NCI-H2081 (cell line): Measurements from ENCODE around the gene NOL4L.
"Not testable (repeated sequence)": the region's sequence is repeated elsewhere in the genome, so short reads cannot be mapped to it uniquely, and the experiment has no call there.

Experiments used
- DNase-seq, 2 experiments: peaks; one replicate each; lab custom pipeline; 2025; lab: John Stamatoyannopoulos, UW

NOL4L gene

GRCh38 chr20:32596681-32597252, 11.6 kb upstream of the NOL4L start:
- DNase-seq: no peak

GRCh38 chr20:32595143-32595542, 10.0 kb upstream of the NOL4L start:
- DNase-seq: no peak

- DNase-seq: not testable (repeated sequence)
These were observed 9.5 kb upstream of the NOL4L start for GRCh38 chr20:32594669-32595068.

GRCh38 chr20:32594204-32594603, 9.1 kb upstream of the NOL4L start:
- DNase-seq: no peak

- not testable (repeated sequence) for DNase-seq
These were observed 7.5 kb upstream of the NOL4L start for GRCh38 chr20:32592616-32593015.

GRCh38 chr20:32592022-32592421, 6.9 kb upstream of the NOL4L start:
- DNase-seq: no peak

- no peak for DNase-seq
These were observed 4.6 kb upstream of the NOL4L start for GRCh38 chr20:32589769-32590168.

GRCh38 chr20:32589256-32589655, 4.1 kb upstream of the NOL4L start:
- no peak for DNase-seq

GRCh38 chr20:32588040-32588439, 2.9 kb upstream of the NOL4L start:
- no peak for DNase-seq

GRCh38 chr20:32586291-32586690, 1.2 kb upstream of the NOL4L start:
- no peak for DNase-seq

GRCh38 chr20:32585586-32586127, 524 bp upstream of the NOL4L start:
- DNase-seq: no peak

GRCh38 chr20:32583581-32584070, 1.5 kb downstream of the NOL4L start:
- no peak for DNase-seq

- DNase-seq: no peak
These were observed 2.2 kb downstream of the NOL4L start for GRCh38 chr20:32582659-32583580.

- no peak for DNase-seq
These were observed 3.1 kb downstream of the NOL4L start for GRCh38 chr20:32581839-32582658.

GRCh38 chr20:32580970-32581838, 3.9 kb downstream of the NOL4L start:
- DNase-seq: no peak

- DNase-seq: no peak
These were observed 4.7 kb downstream of the NOL4L start for GRCh38 chr20:32580219-32580969.

GRCh38 chr20:32578840-32579390, 6.2 kb downstream of the NOL4L start:
- DNase-seq: no peak

GRCh38 chr20:32578062-32578461, 7.1 kb downstream of the NOL4L start:
- DNase-seq: not testable (repeated sequence)

GRCh38 chr20:32577657-32578056, 7.5 kb downstream of the NOL4L start:
- no peak for DNase-seq

- DNase-seq: no peak
These were observed 8.1 kb downstream of the NOL4L start for GRCh38 chr20:32577023-32577422.
